ENCODE data around the gene TNFRSF25. TPM values are rescaled to one million over a fixed set of nuclear protein-coding genes. Genes with fewer than 3 reads are reported as not detected.

The TNFRSF25 gene
- total and polyA plus RNA-seq, 9 of the 15 experiments (the other 6 are each of a cell fraction or from before 2014, with no cell fraction given) = 0.24 to 0.49 TPM; not detected in 7

- Histone ChIP-seq H3K79me2 (ENCODE audit: control insufficient read depth, insufficient read depth, low read length) (no peaks in the 10 kb centered on the region), H3K4me1 (replicated peaks in 1 of 2; ENCODE audit: control insufficient read depth in 2 of 2, insufficient read depth in 2 of 2, low read length in 2 of 2) (peaks cover 4 to 43% of the 10 kb centered on the region in 2 experiments; a peak in 2 of 5 replicates), H3K27me3 (ENCODE audit: control insufficient read depth in 2 of 2, insufficient read depth in 2 of 2, low read length in 2 of 2) (peaks cover 29 to 68% of the 10 kb centered on the region in 2 experiments; a peak in 4 of 5 replicates), H3K36me3 (ENCODE audit: control insufficient read depth, insufficient read depth, low read length) (no peaks in the 10 kb centered on the region), H3K4me2 (ENCODE audit: insufficient read depth, low read length) (no peak overlapping the region), H4K20me1 (replicated peaks; ENCODE audit: control insufficient read depth, insufficient read depth, low read length) (peaks cover 37% of the 10 kb centered on the region), H2AFZ (ENCODE audit: low read depth, low read length) (no peak overlapping the region), H3K9me1 (ENCODE audit: control insufficient read depth, insufficient read depth, low read length) (peaks cover 4% of the 10 kb centered on the region), H3K9ac (ENCODE audit: insufficient read depth in 1 of 2, low read depth in 2 of 2, low read length in 2 of 2) (peak overlapping the region in 1 of 2 experiments; percentile 32; a peak in 1 of 4 replicates), H3K27ac (ENCODE audit: extremely low read depth, low read depth, low read length) (no peak overlapping the region), H3K9me3 (replicated peaks; ENCODE audit: control insufficient read depth, insufficient read depth, low read depth, low read length) (no peaks in the 10 kb centered on the region), H3K4me3 (no peak overlapping the region)
- WGBS (ENCODE audit: insufficient coverage, low coverage, missing lambda C conversion rate) = 2% methylated on average over 4 of the region's 4 CpGs
- no peak for DNase-seq (ENCODE audit: extremely low read depth in 1 of 4, low spot score in 3 of 4)
- BruUV-seq (replicated peaks) = no TSS peak
- ChIA-PET POLR2A (interaction anchor here (0.6 to 1.6 kb wide), 3 partner anchors 8 to 62 kb away, joined by 3 to 8 read pairs (median 3); no protein-coding TSS in a partner anchor), CTCF (ENCODE audit: low intra/inter-chr PET ratio) (no interaction called here)
- ATAC-seq = no peak
- intact Hi-C loops (cut with micrococcal nuclease) = no loop called here
- in situ Hi-C loops (cut with MboI) = loop anchor here (10.0 to 25.0 kb wide), 2 partner anchors 140 to 718 kb away; no protein-coding TSS in a partner anchor
- no peak for FAIRE-seq
- TF ChIP-seq TEAD1 (CRISPR knock-in tag; IDR thresholded peaks at IDR 0.05) (no peak), TBL1XR1 (IDR thresholded peaks at IDR 0.05; ENCODE audit: low read length in 2 of 2) (no peak), GTF3C2 (IDR thresholded peaks at IDR 0.05; ENCODE audit: borderline replicate concordance, extremely low read depth, insufficient read length) (peak; percentile 26), MAX (CRISPR knock-in tag; IDR thresholded peaks at IDR 0.05) (no peak), GATAD2A (IDR thresholded peaks at IDR 0.05) (no peak), ZNF778 (CRISPR knock-in tag; IDR thresholded peaks at IDR 0.05) (no peak), ZC3H4 (CRISPR knock-in tag; IDR thresholded peaks at IDR 0.05; ENCODE audit: borderline replicate concordance) (no peak), ILK (tag; IDR thresholded peaks at IDR 0.05; ENCODE audit: borderline replicate concordance, low read depth) (no peak), MYC (IDR thresholded peaks at IDR 0.05; ENCODE audit: low read depth, low read length) (no peak), MYC (CRISPR knock-in tag; IDR thresholded peaks at IDR 0.05; ENCODE audit: borderline replicate concordance, low read depth) (no peak), CBX1 (IDR thresholded peaks at IDR 0.05; ENCODE audit: low read depth) (peak; percentile 33; the same call in 1 of the 2 replicates), ZBTB2 (IDR thresholded peaks at IDR 0.05) (no peak), ZFP36 (IDR thresholded peaks at IDR 0.05; ENCODE audit: low read depth, low read length, partially characterized antibody) (peak; percentile 97), HMBOX1 (IDR thresholded peaks at IDR 0.05) (no peak), SMARCA5 (IDR thresholded peaks at IDR 0.05) (0 out of 2 replicates have a peak, but pooled peaks have one; percentile 37), RBM25 (IDR thresholded peaks at IDR 0.05; ENCODE audit: low read depth, low read length, severe bottlenecking) (peak; percentile 41), HDAC2 (IDR thresholded peaks at IDR 0.05) (0 out of 2 replicates have a peak, but pooled peaks have one; percentile 20), RBM22 (IDR thresholded peaks at IDR 0.05; ENCODE audit: low read depth, low read length, poor library complexity, severe bottlenecking) (no peak)
Measured at GRCh38 chr1:6494627-6495026, 28.7 kb upstream of the TNFRSF25 start.
